SK-N-SH (cell line): ENCODE data around the gene PTPN5.

Source experiments
- FOXJ3 ChIP-seq: sonication (generic); formaldehyde crosslinking; IDR thresholded peaks from 2 replicates; pipeline ENCODE4 v1.5.1; 2020; ENCODE audit warnings: mild to moderate bottlenecking, missing genetic modification reagents
- GATA2 ChIP-seq: sonication (generic); formaldehyde crosslinking; IDR thresholded peaks from 2 replicates; pipeline ENCODE4 v1.5.0; 2020; ENCODE audit warnings: mild to moderate bottlenecking, missing genetic modification reagents
- MXI1 ChIP-seq: IDR thresholded peaks from 2 replicates; pipeline ENCODE4 v1.6.1; 2012; ENCODE audit warnings: mild to moderate bottlenecking, low read depth, low read length, improper control_type of control experiment
- NRF1 ChIP-seq: IDR thresholded peaks from 2 replicates; pipeline ENCODE4 v1.6.1; 2012; ENCODE audit warnings: low read depth, mild to moderate bottlenecking, low read length
- POLR2AphosphoS5 ChIP-seq: IDR thresholded peaks from 2 replicates; pipeline ENCODE4 v1.6.1; 2012; ENCODE audit warnings: low read depth, low read length
- RFX5 ChIP-seq: IDR thresholded peaks from 2 replicates; pipeline ENCODE4 v1.6.1; 2012; ENCODE audit warnings: mild to moderate bottlenecking, improper control_type of control experiment, low read length
- SIN3A ChIP-seq: IDR thresholded peaks from 2 replicates; pipeline ENCODE4 v1.6.1; 2012; ENCODE audit warnings: low read depth, mild to moderate bottlenecking, low read length, moderate library complexity, borderline replicate concordance
- TAF1 ChIP-seq: IDR thresholded peaks from 2 replicates; pipeline ENCODE4 v1.6.1; 2012; ENCODE audit warnings: low read depth, mild to moderate bottlenecking, low read length, moderate library complexity, borderline replicate concordance
- TF ChIP-seq, protein P1 (sequence below): fragments of 200-600 bp; sonication (generic); IDR thresholded peaks from 2 replicates; pipeline ENCODE4 v1.6.1; 2017; ENCODE audit warnings: antibody characterized with exemption, mild to moderate bottlenecking, moderate library complexity
- TF ChIP-seq, protein P2 (sequence below): IDR thresholded peaks from 2 replicates; pipeline ENCODE4; 2012
- TF ChIP-seq, protein P3 (sequence below): IDR thresholded peaks from 2 replicates; pipeline ENCODE4 v1.4.0; 2012; ENCODE audit warnings: low read depth, borderline replicate concordance
- TF ChIP-seq, protein P4 (sequence below): IDR thresholded peaks from 2 replicates; pipeline ENCODE4 v1.4.0; 2012; ENCODE audit warnings: low read depth

DNA sequence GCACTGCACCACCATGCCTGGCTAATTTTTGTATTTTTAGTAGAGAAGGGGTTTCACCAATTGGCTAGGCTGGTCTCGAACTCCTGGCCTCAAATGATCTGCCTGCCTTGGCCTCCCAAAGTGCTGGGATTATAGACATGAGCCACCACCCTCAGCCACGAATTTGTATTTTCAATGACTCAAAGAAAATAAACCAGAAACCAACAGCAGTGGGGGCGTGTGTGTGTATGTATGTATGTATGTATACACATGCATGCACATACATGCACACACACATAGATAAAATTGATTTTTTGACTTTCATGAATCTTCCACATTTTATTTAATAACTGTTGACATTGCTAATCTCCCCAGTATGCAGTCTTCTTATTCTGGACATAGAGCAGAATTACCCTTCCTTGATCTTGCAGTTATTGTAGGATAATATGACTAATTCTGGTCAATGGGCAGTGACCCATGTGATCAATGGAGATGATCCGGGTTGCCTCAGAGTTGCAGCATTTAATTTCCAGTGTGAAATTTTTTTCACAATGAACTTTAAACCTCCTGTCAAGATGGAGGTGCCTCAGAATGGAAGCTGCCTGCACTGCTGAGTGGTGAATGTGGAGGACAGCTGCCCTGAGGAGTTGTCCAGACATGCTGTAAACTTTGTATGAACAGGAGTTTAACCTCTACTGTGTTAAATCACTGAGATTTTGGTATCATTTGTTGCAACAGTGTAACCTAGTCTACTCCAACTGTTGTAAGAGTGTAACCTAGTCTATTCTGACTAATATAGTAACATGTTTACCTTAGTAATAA is 12.8 kb upstream of the PTPN5 start:
- TF ChIP-seq GATA2 (CRISPR knock-in tag) = no peak
- TF ChIP-seq MXI1 = no peak
- TF ChIP-seq SIN3A = no peak
- TF ChIP-seq, protein P1, sequence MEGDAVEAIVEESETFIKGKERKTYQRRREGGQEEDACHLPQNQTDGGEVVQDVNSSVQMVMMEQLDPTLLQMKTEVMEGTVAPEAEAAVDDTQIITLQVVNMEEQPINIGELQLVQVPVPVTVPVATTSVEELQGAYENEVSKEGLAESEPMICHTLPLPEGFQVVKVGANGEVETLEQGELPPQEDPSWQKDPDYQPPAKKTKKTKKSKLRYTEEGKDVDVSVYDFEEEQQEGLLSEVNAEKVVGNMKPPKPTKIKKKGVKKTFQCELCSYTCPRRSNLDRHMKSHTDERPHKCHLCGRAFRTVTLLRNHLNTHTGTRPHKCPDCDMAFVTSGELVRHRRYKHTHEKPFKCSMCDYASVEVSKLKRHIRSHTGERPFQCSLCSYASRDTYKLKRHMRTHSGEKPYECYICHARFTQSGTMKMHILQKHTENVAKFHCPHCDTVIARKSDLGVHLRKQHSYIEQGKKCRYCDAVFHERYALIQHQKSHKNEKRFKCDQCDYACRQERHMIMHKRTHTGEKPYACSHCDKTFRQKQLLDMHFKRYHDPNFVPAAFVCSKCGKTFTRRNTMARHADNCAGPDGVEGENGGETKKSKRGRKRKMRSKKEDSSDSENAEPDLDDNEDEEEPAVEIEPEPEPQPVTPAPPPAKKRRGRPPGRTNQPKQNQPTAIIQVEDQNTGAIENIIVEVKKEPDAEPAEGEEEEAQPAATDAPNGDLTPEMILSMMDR = no peak
- TF ChIP-seq RFX5 = no peak
- TF ChIP-seq POLR2AphosphoS5 = no peak
- TF ChIP-seq NRF1 = no peak
- TF ChIP-seq, protein P2, sequence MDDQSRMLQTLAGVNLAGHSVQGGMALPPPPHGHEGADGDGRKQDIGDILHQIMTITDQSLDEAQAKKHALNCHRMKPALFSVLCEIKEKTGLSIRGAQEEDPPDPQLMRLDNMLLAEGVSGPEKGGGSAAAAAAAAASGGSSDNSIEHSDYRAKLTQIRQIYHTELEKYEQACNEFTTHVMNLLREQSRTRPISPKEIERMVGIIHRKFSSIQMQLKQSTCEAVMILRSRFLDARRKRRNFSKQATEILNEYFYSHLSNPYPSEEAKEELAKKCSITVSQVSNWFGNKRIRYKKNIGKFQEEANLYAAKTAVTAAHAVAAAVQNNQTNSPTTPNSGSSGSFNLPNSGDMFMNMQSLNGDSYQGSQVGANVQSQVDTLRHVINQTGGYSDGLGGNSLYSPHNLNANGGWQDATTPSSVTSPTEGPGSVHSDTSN = no peak
- TF ChIP-seq, protein P3, sequence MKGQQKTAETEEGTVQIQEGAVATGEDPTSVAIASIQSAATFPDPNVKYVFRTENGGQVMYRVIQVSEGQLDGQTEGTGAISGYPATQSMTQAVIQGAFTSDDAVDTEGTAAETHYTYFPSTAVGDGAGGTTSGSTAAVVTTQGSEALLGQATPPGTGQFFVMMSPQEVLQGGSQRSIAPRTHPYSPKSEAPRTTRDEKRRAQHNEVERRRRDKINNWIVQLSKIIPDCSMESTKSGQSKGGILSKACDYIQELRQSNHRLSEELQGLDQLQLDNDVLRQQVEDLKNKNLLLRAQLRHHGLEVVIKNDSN = no peak
- TF ChIP-seq, protein P4, sequence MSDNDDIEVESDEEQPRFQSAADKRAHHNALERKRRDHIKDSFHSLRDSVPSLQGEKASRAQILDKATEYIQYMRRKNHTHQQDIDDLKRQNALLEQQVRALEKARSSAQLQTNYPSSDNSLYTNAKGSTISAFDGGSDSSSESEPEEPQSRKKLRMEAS = no peak
- no peak for TF ChIP-seq TAF1
- no peak for TF ChIP-seq FOXJ3 (CRISPR knock-in tag)
